NCI-H748 (cell line): ENCODE measurements around the gene NCAM1.

Experiments
- DNase-seq: peaks from one replicate; lab custom pipeline; 2025; ENCODE audit not compliant: unreplicated experiment; lab: John Stamatoyannopoulos, UW

Gene NCAM1

GRCh38 chr11:112967082-112967481 lies 5.9 kb downstream of the NCAM1 start:
- DNase-seq = no peak

- DNase-seq = no peak
Measured at GRCh38 chr11:112968941-112969713, 7.9 kb downstream of the NCAM1 start.

GRCh38 chr11:112971195-112971594 lies 10.0 kb downstream of the NCAM1 start:
- DNase-seq = no peak

GRCh38 chr11:112971827-112972226 lies 10.6 kb downstream of the NCAM1 start:
- no peak for DNase-seq

- no peak for DNase-seq
Measured at GRCh38 chr11:112972399-112973145, 11.4 kb downstream of the NCAM1 start.

GRCh38 chr11:112975051-112975450 lies 13.8 kb downstream of the NCAM1 start:
- DNase-seq = no peak

- no peak for DNase-seq
Measured at GRCh38 chr11:112975493-112975892, 14.3 kb downstream of the NCAM1 start.

- DNase-seq = peak; percentile 33
Measured at GRCh38 chr11:112977755-112978154, 16.5 kb downstream of the NCAM1 start.

GRCh38 chr11:112983887-112984286 lies 22.7 kb downstream of the NCAM1 start:
- peak; percentile 92 for DNase-seq

- DNase-seq = no peak
Measured at GRCh38 chr11:112989198-112989597, 28.0 kb downstream of the NCAM1 start.

GRCh38 chr11:112993808-112994207 lies 32.6 kb downstream of the NCAM1 start:
- DNase-seq = no peak

GRCh38 chr11:112995423-112996090 lies 34.3 kb downstream of the NCAM1 start:
- DNase-seq = peak; percentile 45

GRCh38 chr11:112996994-112997393 lies 35.8 kb downstream of the NCAM1 start:
- no peak for DNase-seq

- no peak for DNase-seq
Measured at GRCh38 chr11:112997857-112998466, 36.7 kb downstream of the NCAM1 start.

- peak; percentile 88 for DNase-seq
Measured at GRCh38 chr11:112999520-112999919, 38.3 kb downstream of the NCAM1 start.

- DNase-seq = peak; percentile 79
Measured at GRCh38 chr11:113001709-113002108, 40.5 kb downstream of the NCAM1 start.

GRCh38 chr11:113006896-113007445 lies 45.8 kb downstream of the NCAM1 start:
- no peak for DNase-seq

- peak; percentile 64 for DNase-seq
Measured at GRCh38 chr11:113014262-113015097, 53.3 kb downstream of the NCAM1 start.

GRCh38 chr11:113015098-113015455 lies 53.9 kb downstream of the NCAM1 start:
- DNase-seq = no peak

GRCh38 chr11:113016905-113017304 lies 55.7 kb downstream of the NCAM1 start:
- DNase-seq = no peak
